Left renal pelvis (tissue), 4 donors: ENCODE results near the gene MANBA. TPM values are rescaled to one million over a fixed set of nuclear protein-coding genes. Genes with fewer than 3 reads are reported as not detected.
"Not testable (repeated sequence)": the region's sequence is repeated elsewhere in the genome, so short reads cannot be mapped to it uniquely, and the experiment has no call there.

ENCODE experiments used
- DNase-seq, 4 donors: peaks; one replicate each; pipeline ENCODE4 v3.0.0-alpha.2; 2013; ENCODE audit warnings: low read depth in 4 of 4, low spot score in 3 of 4
- polyA plus RNA-seq, 4 donors: library from polyadenylated mRNA; unstranded; fragments of 120-200 nt; gene quantifications; one replicate each; pipeline ENCODE4 v1.2.1, GENCODE V29; 2013; ENCODE audit not compliant: insufficient read length in 4 of 4

Gene MANBA
- polyA plus RNA-seq, 4 donors = 19.1 to 32.0 (median 22.6) TPM

- no peak for DNase-seq
Measured at GRCh38 chr4:102726068-102726467, 34.7 kb downstream of the MANBA start.

GRCh38 chr4:102725229-102725628, 35.5 kb downstream of the MANBA start:
- no peak for DNase-seq

- no peak for DNase-seq
Measured at GRCh38 chr4:102723511-102723910, 37.3 kb downstream of the MANBA start.

- DNase-seq = no peak
Measured at GRCh38 chr4:102722740-102723139, 38.0 kb downstream of the MANBA start.

- DNase-seq = not testable (repeated sequence)
Measured at GRCh38 chr4:102718833-102719575, 41.8 kb downstream of the MANBA start.

GRCh38 chr4:102717448-102718092, 43.2 kb downstream of the MANBA start:
- peak in 2 of 4 donors; percentile 8 to 14 for DNase-seq

- no peak for DNase-seq
Measured at GRCh38 chr4:102715057-102715456, 45.7 kb downstream of the MANBA start.

GRCh38 chr4:102713774-102714173, 47.0 kb downstream of the MANBA start:
- DNase-seq = not testable (repeated sequence)

- DNase-seq = no peak
Measured at GRCh38 chr4:102713096-102713495, 47.7 kb downstream of the MANBA start.

GRCh38 chr4:102710986-102711385, 49.8 kb downstream of the MANBA start:
- DNase-seq = no peak

- DNase-seq = not testable (repeated sequence)
Measured at GRCh38 chr4:102709060-102709459, 51.7 kb downstream of the MANBA start.

GRCh38 chr4:102707150-102707549, 53.6 kb downstream of the MANBA start:
- DNase-seq = no peak

- no peak for DNase-seq
Measured at GRCh38 chr4:102705391-102705935, 55.3 kb downstream of the MANBA start.

GRCh38 chr4:102696758-102697157, 64.0 kb downstream of the MANBA start:
- DNase-seq = no peak

- DNase-seq = no peak
Measured at GRCh38 chr4:102694791-102695190, 66.0 kb downstream of the MANBA start.

- no peak for DNase-seq
Measured at GRCh38 chr4:102693861-102694260, 66.9 kb downstream of the MANBA start.

- DNase-seq = no peak
Measured at GRCh38 chr4:102693262-102693850, 67.4 kb downstream of the MANBA start.

GRCh38 chr4:102692474-102692873, 68.3 kb downstream of the MANBA start:
- DNase-seq = no peak

GRCh38 chr4:102687982-102688433, 72.8 kb downstream of the MANBA start:
- no peak for DNase-seq

GRCh38 chr4:102687373-102687981, 73.3 kb downstream of the MANBA start:
- DNase-seq = no peak

GRCh38 chr4:102685768-102686167, 75.0 kb downstream of the MANBA start:
- DNase-seq = no peak
